Panc1 (cell line): ENCODE measurements around the gene RB1. TPM values are rescaled to one million over a fixed set of nuclear protein-coding genes. Genes with fewer than 3 reads are reported as not detected.

Source experiments
- ATAC-seq: fragments of 200-7000 bp; cut with Tn5 transposase; 2 replicates; pipeline ENCODE4 v1.9.1; 2020; ENCODE audit warnings: mild to moderate bottlenecking, moderate library complexity
- BruUV-seq: library from RNA; stranded (reverse); fragments of 400-500 nt; replicated peaks from 2 replicates; lab custom pipeline; 2021; lab: Mats Ljungman, UMichigan
- CTCF ChIA-PET: fragments of 300-600 bp; sonication (Branson Sonifier 250); formaldehyde crosslinking; loops from one replicate; lab custom pipeline; 2022; ENCODE audit warnings: antibody characterized with exemption; lab: Charles Lee
- POLR2A ChIA-PET: fragments of 300-600 bp; sonication (Branson Sonifier 250); formaldehyde crosslinking; loops from one replicate; lab custom pipeline; 2022; ENCODE audit warnings: antibody characterized with exemption; lab: Charles Lee
- DNase-seq: peaks from one replicate; pipeline ENCODE4 v3.0.0-alpha.2; 2010; ENCODE audit warnings: low read depth, low spot score
- H3K27ac ChIP-seq: 2 replicates; pipeline ENCODE4 v1.5.1; 2011; ENCODE audit warnings: mild to moderate bottlenecking, low read length, inconsistent platforms
- H3K27me3 ChIP-seq: fragments of 200-500 bp; sonication (Bioruptor generic); 2 replicates; pipeline ENCODE4 v1.6.0; 2014; ENCODE audit warnings: low read length, inconsistent platforms; ENCODE audit not compliant: control insufficient read depth, insufficient read depth
- H3K36me3 ChIP-seq: fragments of 200-500 bp; sonication (Bioruptor generic); 2 replicates; pipeline ENCODE4 v1.5.1; 2014; ENCODE audit warnings: inconsistent platforms, mild to moderate bottlenecking, low read length, moderate library complexity; ENCODE audit not compliant: control insufficient read depth, insufficient read depth
- H3K4me1 ChIP-seq: 2 replicates; pipeline ENCODE4 v1.5.1; 2011; ENCODE audit warnings: inconsistent platforms, mild to moderate bottlenecking, low read length, moderate library complexity; ENCODE audit not compliant: control insufficient read depth, insufficient read depth
- H3K4me3 ChIP-seq, 2 experiments: 2 replicates each; pipeline ENCODE4 v1.5.1; 2011 to 2012; ENCODE audit warnings: low read depth in 2 of 2, low read length in 2 of 2, mild to moderate bottlenecking in 2 of 2, inconsistent platforms in 1 of 2, moderate library complexity in 1 of 2
- H3K9me3 ChIP-seq: fragments of 200-500 bp; sonication (Bioruptor generic); 2 replicates; pipeline ENCODE4 v1.5.1; 2014; ENCODE audit warnings: low read depth, mild to moderate bottlenecking, inconsistent platforms, low read length, moderate library complexity; ENCODE audit not compliant: control insufficient read depth, insufficient read depth
- CTCF ChIP-seq: fragments of 450-650 bp; IDR thresholded peaks from 2 replicates; pipeline ENCODE4 v1.5.1; 2017; ENCODE audit warnings: mild to moderate bottlenecking
- POLR2AphosphoS5 ChIP-seq: IDR thresholded peaks from 2 replicates; pipeline ENCODE4 v1.6.1; 2012; ENCODE audit warnings: mild to moderate bottlenecking, low read depth, low read length, moderate library complexity
- SIN3A ChIP-seq: IDR thresholded peaks from 2 replicates; pipeline ENCODE4 v1.6.1; 2012; ENCODE audit warnings: low read depth, mild to moderate bottlenecking, low read length, moderate library complexity, borderline replicate concordance; ENCODE audit not compliant: insufficient read depth
- TCF7L2 ChIP-seq: IDR thresholded peaks from 2 replicates; pipeline ENCODE4 v1.6.1; 2011; ENCODE audit warnings: mild to moderate bottlenecking, low read depth, low read length, inconsistent platforms
- in situ Hi-C: cut with HindIII; loops from 2 replicates; pipeline ENCODE4 v1.10.0; 2016; ENCODE audit warnings: low sequenced_read_pairs, low pct_unique_long_range_greater_than_20kb
- intact Hi-C: fragments of 100-400 bp; cut with micrococcal nuclease; formaldehyde crosslinking; loops from one replicate; pipeline ENCODE4 v1.10.0; 2022; ENCODE audit not compliant: unreplicated experiment
- total RNA-seq: library from RNA; stranded (reverse); gene quantifications from one replicate; pipeline ENCODE4 v1.2.1, GENCODE V29; 2021; ENCODE audit not compliant: unreplicated experiment
- TF ChIP-seq, protein P1 (sequence below), 2 experiments: IDR thresholded peaks; 2 replicates each; pipeline ENCODE4 v1.6.1; 2011 to 2012; ENCODE audit warnings: low read depth in 2 of 2, control low read depth in 1 of 2, low read length in 1 of 2, mild to moderate bottlenecking in 1 of 2, moderate library complexity in 1 of 2; ENCODE audit not compliant: insufficient read depth in 1 of 2

Gene RB1
- total RNA-seq, 1 experiment from 2014 or later, result 36.0 TPM

DNA sequence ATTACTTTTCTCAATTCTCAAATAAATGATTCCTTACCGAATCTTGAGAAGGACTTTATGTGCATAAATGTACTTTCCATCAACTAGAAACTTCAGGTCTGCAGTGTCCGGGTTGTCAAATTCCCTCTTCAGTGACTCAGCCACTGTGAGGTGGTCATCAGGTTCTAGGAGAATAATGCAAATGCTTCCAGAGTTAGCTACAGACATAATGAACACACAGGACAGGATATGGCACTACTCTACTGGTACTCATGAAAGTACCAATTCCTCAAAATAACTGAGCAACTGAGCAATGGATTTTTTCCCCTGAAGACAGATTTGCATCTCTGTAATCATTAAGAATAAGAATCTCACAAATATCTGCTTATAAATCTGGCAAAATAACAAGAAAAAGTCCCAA, 198.2 kb downstream of the RB1 start:
- in situ Hi-C loops, result no loop called here

GRCh38 chr13:48502601-48503319, 199.2 kb downstream of the RB1 start:
- ChIA-PET CTCF (no interaction called here), POLR2A (no interaction called here)
- Histone ChIP-seq H3K27me3 (no peaks in the 10 kb centered on the region), H3K36me3 (no peaks in the 10 kb centered on the region), H3K9me3 (no peaks in the 10 kb centered on the region), H3K27ac (no peak overlapping the region), H3K4me1 (no peaks in the 10 kb centered on the region), H3K4me3 (no peak overlapping the region)
- in situ Hi-C loops, result no loop called here
- ATAC-seq (no peak), DNase-seq (no peak)
- no peak for TF ChIP-seq POLR2AphosphoS5
- no peak for TF ChIP-seq SIN3A
- no peak for TF ChIP-seq TCF7L2
- no peak for TF ChIP-seq CTCF
- TF ChIP-seq, protein P1, sequence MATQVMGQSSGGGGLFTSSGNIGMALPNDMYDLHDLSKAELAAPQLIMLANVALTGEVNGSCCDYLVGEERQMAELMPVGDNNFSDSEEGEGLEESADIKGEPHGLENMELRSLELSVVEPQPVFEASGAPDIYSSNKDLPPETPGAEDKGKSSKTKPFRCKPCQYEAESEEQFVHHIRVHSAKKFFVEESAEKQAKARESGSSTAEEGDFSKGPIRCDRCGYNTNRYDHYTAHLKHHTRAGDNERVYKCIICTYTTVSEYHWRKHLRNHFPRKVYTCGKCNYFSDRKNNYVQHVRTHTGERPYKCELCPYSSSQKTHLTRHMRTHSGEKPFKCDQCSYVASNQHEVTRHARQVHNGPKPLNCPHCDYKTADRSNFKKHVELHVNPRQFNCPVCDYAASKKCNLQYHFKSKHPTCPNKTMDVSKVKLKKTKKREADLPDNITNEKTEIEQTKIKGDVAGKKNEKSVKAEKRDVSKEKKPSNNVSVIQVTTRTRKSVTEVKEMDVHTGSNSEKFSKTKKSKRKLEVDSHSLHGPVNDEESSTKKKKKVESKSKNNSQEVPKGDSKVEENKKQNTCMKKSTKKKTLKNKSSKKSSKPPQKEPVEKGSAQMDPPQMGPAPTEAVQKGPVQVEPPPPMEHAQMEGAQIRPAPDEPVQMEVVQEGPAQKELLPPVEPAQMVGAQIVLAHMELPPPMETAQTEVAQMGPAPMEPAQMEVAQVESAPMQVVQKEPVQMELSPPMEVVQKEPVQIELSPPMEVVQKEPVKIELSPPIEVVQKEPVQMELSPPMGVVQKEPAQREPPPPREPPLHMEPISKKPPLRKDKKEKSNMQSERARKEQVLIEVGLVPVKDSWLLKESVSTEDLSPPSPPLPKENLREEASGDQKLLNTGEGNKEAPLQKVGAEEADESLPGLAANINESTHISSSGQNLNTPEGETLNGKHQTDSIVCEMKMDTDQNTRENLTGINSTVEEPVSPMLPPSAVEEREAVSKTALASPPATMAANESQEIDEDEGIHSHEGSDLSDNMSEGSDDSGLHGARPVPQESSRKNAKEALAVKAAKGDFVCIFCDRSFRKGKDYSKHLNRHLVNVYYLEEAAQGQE (IDR thresholded peaks at IDR 0.05; ENCODE audit: insufficient read depth in 1 of 2, low read depth in 2 of 2, low read length in 1 of 2), result no peak
- no TSS peak for BruUV-seq
- intact Hi-C loops, result no loop called here

More for the DNA sequence above, 198.2 kb downstream of the RB1 start:
- TF ChIP-seq, protein P1 (IDR thresholded peaks at IDR 0.05; ENCODE audit: insufficient read depth in 1 of 2, low read depth in 2 of 2, low read length in 1 of 2), result no peak
- TF ChIP-seq SIN3A, result no peak
- H3K9me3 ChIP-seq, result no peaks in the 10 kb centered on the region
- ATAC-seq (no peak), DNase-seq (no peak)
- intact Hi-C loops, result no loop called here
- H3K4me1 ChIP-seq, result no peaks in the 10 kb centered on the region
- CTCF ChIA-PET, result interaction anchor here (0.7 kb wide), 1 partner anchor 78 kb away, joined by 5 read pairs; no protein-coding TSS in a partner anchor
- BruUV-seq, result no TSS peak
- no peak overlapping the region for H3K27ac ChIP-seq
- H3K27me3 ChIP-seq, result no peaks in the 10 kb centered on the region
- H3K4me3 ChIP-seq, result no peak overlapping the region
- POLR2A ChIA-PET, result no interaction called here
- no peaks in the 10 kb centered on the region for H3K36me3 ChIP-seq
